ENCODE measurements around the gene NCOR1.
"Not testable (repeated sequence)": the region's sequence is repeated elsewhere in the genome, so short reads cannot be mapped to it uniquely, and the experiment has no call there.

NCOR1 gene

GRCh38 chr17:16214190-16215001 is 938 bp downstream of the NCOR1 start:
- DNase-seq = no peak

DNA sequence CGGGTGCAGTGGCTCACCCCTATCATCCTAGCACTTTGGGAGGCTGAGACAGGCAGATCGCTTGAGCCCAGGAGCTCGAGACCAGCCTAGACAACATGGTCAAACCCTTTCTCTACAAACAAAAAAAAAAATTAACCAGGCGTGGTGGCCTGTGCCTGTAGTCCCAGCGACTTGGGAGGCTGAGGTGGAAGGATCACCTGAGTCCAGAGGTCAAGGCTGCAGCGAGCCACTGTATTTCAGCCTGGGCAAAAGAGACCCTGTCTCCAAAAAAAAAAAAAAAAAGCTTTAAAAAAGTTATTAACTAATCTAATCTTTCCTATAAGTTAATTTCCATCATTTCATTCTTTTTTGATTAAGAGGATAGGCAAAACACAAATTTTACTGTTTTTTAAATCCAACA is 2.5 kb downstream of the NCOR1 start:
- no peak for DNase-seq

GRCh38 chr17:16211590-16211989 is 3.7 kb downstream of the NCOR1 start:
- no peak for DNase-seq

- DNase-seq = not testable (repeated sequence)
These were observed 10.6 kb downstream of the NCOR1 start for GRCh38 chr17:16204763-16205162.

GRCh38 chr17:16202554-16203500 is 12.5 kb downstream of the NCOR1 start:
- DNase-seq = not testable (repeated sequence)

DNA sequence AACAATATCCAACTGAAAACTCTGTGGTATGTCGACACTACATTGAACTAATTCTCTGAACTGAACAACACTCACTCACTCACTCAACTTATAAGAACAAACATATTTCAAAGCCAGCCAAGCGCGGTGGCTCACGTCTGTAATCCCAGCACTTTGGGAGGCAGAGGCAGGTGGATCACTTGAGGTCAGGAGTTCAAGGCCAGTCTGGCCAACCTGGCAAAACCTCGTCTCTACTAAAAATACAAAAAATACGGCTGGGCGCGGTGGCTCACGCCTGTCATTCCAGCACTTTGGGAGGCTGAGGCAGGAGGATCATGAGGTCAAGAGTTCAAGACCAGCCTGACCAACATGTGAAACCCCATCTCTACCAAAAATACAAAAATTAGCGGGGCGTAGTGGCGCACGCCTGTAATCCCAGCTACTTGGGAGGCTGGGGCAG is 13.6 kb downstream of the NCOR1 start:
- not testable (repeated sequence) for DNase-seq

- DNase-seq = no peak
These were observed 16.2 kb downstream of the NCOR1 start for GRCh38 chr17:16199093-16199492.

GRCh38 chr17:16197276-16197675 is 18.1 kb downstream of the NCOR1 start:
- DNase-seq = no peak

DNA sequence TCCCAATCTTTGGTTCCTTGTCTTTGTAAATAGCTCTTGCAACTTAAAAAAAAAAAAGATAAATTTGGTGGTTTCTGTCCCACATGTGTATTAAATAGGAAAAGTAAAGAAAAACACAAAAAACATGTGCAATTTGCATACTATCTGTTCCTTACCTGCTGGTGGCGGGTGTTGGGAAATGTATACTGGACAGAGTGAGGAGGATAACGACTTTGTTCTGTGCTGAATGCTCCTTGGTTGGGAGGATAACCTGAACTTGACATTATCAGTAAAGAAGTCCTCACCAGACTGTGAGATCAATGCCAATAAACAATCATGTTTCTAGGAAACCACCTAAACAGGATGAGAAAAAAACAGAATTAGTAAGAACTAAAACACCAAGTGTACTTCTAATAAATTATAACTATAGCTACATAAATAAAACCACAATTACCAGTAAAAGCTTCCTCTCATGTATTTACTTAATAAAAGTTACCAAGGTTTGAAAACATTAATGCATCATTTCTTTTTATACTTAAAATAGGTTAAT is 21.0 kb downstream of the NCOR1 start:
- DNase-seq = not testable (repeated sequence)

DNA sequence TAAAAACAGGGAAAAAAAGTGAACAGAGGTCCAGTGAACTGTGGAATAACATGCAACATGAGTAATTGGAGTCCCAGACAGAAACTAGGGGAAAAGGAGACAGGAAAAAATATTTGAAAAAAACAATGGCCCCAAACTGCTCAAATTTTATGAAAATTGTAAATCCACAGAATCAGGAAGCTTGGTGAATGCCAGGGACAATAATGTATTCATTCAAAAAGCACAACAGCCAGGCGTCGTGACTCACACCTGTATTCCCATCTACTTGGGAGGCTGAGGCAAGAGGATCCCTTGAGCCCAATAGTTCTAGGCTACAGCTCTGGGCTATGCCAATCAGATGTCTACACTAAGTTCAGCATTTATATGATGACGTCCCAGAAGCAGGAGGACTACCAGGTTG is 23.7 kb downstream of the NCOR1 start:
- no peak for DNase-seq

GRCh38 chr17:16190703-16191360 is 24.5 kb downstream of the NCOR1 start:
- DNase-seq = no peak

GRCh38 chr17:16189791-16190348 is 25.5 kb downstream of the NCOR1 start:
- no peak for DNase-seq

DNA sequence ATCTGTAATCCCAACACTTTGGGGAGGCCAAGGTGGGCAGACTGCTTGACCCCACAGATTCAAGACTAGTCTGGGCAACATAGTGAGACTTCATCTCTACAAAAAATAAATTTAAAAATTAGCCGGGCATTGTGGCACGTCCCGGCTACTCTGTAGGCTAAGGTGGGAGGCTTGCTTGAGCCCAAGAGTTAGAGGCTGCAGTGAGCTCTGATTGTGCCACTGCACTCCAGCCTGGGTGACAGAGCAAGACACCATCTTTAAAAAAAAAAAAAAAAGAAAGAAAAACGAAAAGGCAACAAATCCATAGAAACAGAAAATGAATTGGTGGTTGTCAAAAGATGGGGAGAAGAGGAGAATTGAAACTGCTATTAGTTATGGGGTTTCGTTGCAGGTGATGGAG is 27.7 kb downstream of the NCOR1 start:
- DNase-seq = no peak

DNA sequence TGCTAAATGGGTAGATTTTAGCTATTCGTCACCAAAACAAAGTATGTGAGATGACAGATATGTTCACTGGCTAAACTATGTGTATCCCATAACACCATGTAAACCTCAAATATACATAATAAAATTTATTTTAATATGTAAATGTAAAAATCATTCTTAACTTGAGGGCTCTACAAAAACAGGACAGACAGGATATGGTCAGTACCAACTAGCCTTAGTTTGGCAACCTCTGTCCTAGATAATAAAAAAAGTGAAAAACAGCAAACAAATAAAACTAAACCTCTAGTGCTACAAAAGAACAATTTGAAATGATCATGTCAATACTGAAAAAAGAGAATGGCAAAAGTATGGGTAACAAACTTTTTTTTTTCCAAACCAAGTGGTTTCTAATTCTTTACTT is 33.8 kb downstream of the NCOR1 start:
- DNase-seq = no peak

GRCh38 chr17:16178836-16179235 is 36.5 kb downstream of the NCOR1 start:
- no peak for DNase-seq

DNA sequence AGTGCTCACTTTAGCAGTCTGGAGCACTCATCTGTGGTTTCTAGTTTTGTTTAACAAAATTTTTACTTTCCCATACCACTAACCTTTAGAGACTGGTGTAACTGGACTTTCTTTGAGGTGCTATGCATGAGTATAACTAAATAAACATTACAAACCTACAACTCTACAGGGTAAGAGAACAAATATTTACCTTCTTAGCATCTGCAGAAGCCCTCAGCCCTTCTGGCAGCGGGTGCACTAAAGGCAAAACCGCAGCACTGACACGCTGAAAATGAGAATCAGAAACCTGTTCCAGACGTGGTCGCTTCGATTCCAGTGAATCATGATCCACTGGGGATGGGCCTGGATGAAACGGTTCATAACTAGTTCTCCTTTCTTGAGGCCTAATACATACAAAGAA is 43.7 kb downstream of the NCOR1 start:
- DNase-seq = no peak

- not testable (repeated sequence) for DNase-seq
These were observed 48.6 kb downstream of the NCOR1 start for GRCh38 chr17:16166766-16167165.

DNA sequence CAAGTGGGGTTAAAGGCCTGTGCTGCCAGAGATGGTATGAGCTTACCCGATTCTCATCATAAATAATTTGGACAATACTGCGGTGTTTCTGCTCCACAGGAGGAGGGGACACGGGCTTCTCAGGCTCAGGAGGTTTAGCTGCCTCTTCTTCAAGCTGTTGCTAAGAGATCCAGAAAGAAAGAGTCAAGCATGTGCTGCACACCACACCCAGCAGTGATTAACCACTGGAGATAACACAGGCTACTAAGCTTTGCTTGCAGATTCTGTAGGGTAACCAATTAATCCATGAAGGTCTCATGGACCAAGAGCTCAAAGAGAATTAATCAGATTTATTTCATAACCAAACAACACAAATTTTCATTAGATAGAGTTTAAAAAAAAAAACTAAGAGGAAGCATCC is 56.6 kb downstream of the NCOR1 start:
- DNase-seq = no peak

GRCh38 chr17:16155536-16155935 is 59.8 kb downstream of the NCOR1 start:
- DNase-seq = no peak

GRCh38 chr17:16152326-16152725 is 63.0 kb downstream of the NCOR1 start:
- DNase-seq = not testable (repeated sequence)

- no peak for DNase-seq
These were observed 65.0 kb downstream of the NCOR1 start for GRCh38 chr17:16150251-16150856.

DNA sequence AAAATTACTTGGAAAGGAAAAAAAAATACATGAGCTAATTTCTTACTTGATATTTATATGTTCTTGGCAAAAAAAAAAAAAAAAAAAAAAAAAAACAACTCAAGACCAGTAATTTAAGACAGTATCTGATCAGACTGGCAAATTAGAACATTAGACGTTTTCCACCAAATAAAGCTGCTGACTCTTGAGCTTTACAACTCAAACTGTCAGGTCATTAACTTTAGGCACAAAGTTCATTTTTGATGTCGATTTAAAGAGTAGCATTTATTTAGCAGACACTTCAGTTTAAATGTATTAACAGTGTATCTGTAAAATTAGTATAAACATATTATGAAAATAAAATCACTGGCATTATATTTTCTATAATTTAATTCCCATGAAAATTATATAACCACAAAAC is 66.7 kb downstream of the NCOR1 start:
- no peak for DNase-seq
